B cell (primary cell): ENCODE measurements around the gene CALHM4. TPM values are rescaled to one million over a fixed set of nuclear protein-coding genes. Genes with fewer than 3 reads are reported as not detected.

Experiments used
- ATAC-seq: fragments of 200-7000 bp; cut with Tn5 transposase; one replicate; pipeline ENCODE4 v1.10.0; 2021; ENCODE audit warnings: low read depth, mild to moderate bottlenecking, moderate number of reproducible peaks, moderate library complexity
- CTCF ChIA-PET: fragments of 350-600 bp; sonication (Branson Sonifier 250); formaldehyde crosslinking; loops from one replicate; lab custom pipeline; 2021; ENCODE audit warnings: antibody characterized with exemption, inconsistent platforms; lab: Charles Lee
- POLR2A ChIA-PET: fragments of 350-600 bp; sonication (Branson Sonifier 250); formaldehyde crosslinking; loops from one replicate; lab custom pipeline; 2021; ENCODE audit warnings: antibody characterized with exemption; lab: Charles Lee
- DNase-seq: peaks from one replicate; pipeline ENCODE4 v3.0.0; 2013
- H2AFZ ChIP-seq: 2 replicates; pipeline ENCODE4 v1.6.1; 2012; ENCODE audit warnings: mild to moderate bottlenecking, low read depth, low read length; ENCODE audit not compliant: insufficient read depth, poor library complexity, severe bottlenecking
- H3K27ac ChIP-seq, 2 donors: 1 replicate in 1 of 2; 2 replicates in 1 of 2; pipeline ENCODE4 v1.5.1; 2012 to 2013; ENCODE audit warnings: low read length in 2 of 2, mild to moderate bottlenecking in 2 of 2, moderate library complexity in 1 of 2
- H3K27me3 ChIP-seq, 4 experiments: fragments of 200-600 bp in 1 of 4; sonication (generic) in 1 of 4; replicated peaks in 1 of 4; 1 replicate in 2 of 4; 2 replicates in 2 of 4; pipeline versions ENCODE4 v1.6.1 to v1.7.0; 2013 to 2016; ENCODE audit warnings: low read length in 3 of 4, mild to moderate bottlenecking in 2 of 4, mixed read lengths in 1 of 4, moderate library complexity in 1 of 4; ENCODE audit not compliant: insufficient read depth in 4 of 4, control insufficient read depth in 3 of 4; ENCODE audit errors: control extremely low read depth in 1 of 4
- H3K36me3 ChIP-seq, 2 experiments: replicated peaks in 1 of 2; 1 replicate in 1 of 2; 2 replicates in 1 of 2; pipeline versions ENCODE4 v1.6.1 to v1.7.1; 2013; ENCODE audit warnings: low read length in 1 of 2; ENCODE audit not compliant: insufficient read depth in 2 of 2, control insufficient read depth in 1 of 2; ENCODE audit errors: control extremely low read depth in 1 of 2, extremely low read depth in 1 of 2
- H3K4me1 ChIP-seq, 2 donors: fragments of 200-600 bp in 1 of 2; sonication (generic) in 1 of 2; 1 replicate in 1 of 2; 2 replicates in 1 of 2; pipeline versions ENCODE4 v1.5.1 to v1.6.1; 2013 to 2017; ENCODE audit warnings: low read length in 2 of 2; ENCODE audit not compliant: control insufficient read depth in 2 of 2, insufficient read depth in 2 of 2
- H3K4me2 ChIP-seq: replicated peaks from 2 replicates; pipeline ENCODE3; 2012; ENCODE audit warnings: mild to moderate bottlenecking, low read depth, low read length; ENCODE audit not compliant: poor library complexity, severe bottlenecking
- H3K4me3 ChIP-seq, 5 experiments: fragments of 200-600 bp in 1 of 5; sonication (generic) in 1 of 5; 1 replicate in 3 of 5; 2 replicates in 2 of 5; pipeline versions ENCODE4 v1.5.1 to v1.7.0; 2011 to 2016; ENCODE audit warnings: low read length in 4 of 5, mild to moderate bottlenecking in 4 of 5, low read depth in 2 of 5, control low read depth in 1 of 5, moderate library complexity in 1 of 5; ENCODE audit not compliant: insufficient read depth in 1 of 5; ENCODE audit errors: control extremely low read depth in 1 of 5, extremely low read depth in 1 of 5
- H3K79me2 ChIP-seq: fragments of 200-600 bp; sonication (generic); one replicate; pipeline ENCODE4 v1.6.0; 2016; ENCODE audit warnings: low read length; ENCODE audit not compliant: control insufficient read depth, insufficient read depth
- H3K9ac ChIP-seq: fragments of 200-600 bp; sonication (generic); 2 replicates; pipeline ENCODE4 v1.6.1; 2017; ENCODE audit warnings: mild to moderate bottlenecking, low read length, moderate library complexity
- H3K9me3 ChIP-seq, 3 donors: one replicate each; pipeline versions ENCODE4 v1.6.1 to v1.7.1; 2013; ENCODE audit warnings: low read length in 2 of 3; ENCODE audit not compliant: control insufficient read depth in 2 of 3, insufficient read depth in 1 of 3; ENCODE audit errors: control extremely low read depth in 1 of 3
- H4K20me1 ChIP-seq: 2 replicates; pipeline ENCODE4 v1.6.0; 2012; ENCODE audit warnings: mild to moderate bottlenecking, low read length; ENCODE audit not compliant: insufficient read depth, control insufficient read depth, poor library complexity, severe bottlenecking
- H3K27ac Mint-ChIP-seq: one replicate; pipeline ENCODE4 v1.8.0; 2021; ENCODE audit warnings: mixed read lengths
- H3K27me3 Mint-ChIP-seq: one replicate; pipeline ENCODE4 v1.8.0; 2021; ENCODE audit warnings: mixed read lengths
- H3K4me1 Mint-ChIP-seq: one replicate; pipeline ENCODE4 v1.8.0; 2021; ENCODE audit warnings: mixed read lengths
- H3K4me3 Mint-ChIP-seq: one replicate; pipeline ENCODE4 v1.8.0; 2021; ENCODE audit warnings: mixed read lengths
- H3K9me3 Mint-ChIP-seq: one replicate; pipeline ENCODE4 v1.8.0; 2022; ENCODE audit warnings: mixed read lengths; ENCODE audit not compliant: insufficient read depth
- EZH2 ChIP-seq: IDR thresholded peaks from 2 replicates; pipeline ENCODE4 v1.6.1; 2012; ENCODE audit warnings: borderline replicate concordance, low read depth, mild to moderate bottlenecking, moderate library complexity, low read length; ENCODE audit not compliant: insufficient read depth, poor library complexity, severe bottlenecking
- WGBS: methylation state at CpG from one replicate; pipeline ENCODE4 v1.1.5; 2013; ENCODE audit warnings: missing lambda C conversion rate; ENCODE audit not compliant: insufficient coverage; 5-methylcytosine and 5-hydroxymethylcytosine counted together
- intact Hi-C: fragments of 100-400 bp; cut with micrococcal nuclease; formaldehyde crosslinking; loops from one replicate; pipeline ENCODE4 v1.10.0; 2022
- polyA plus RNA-seq: library from polyadenylated mRNA; depleted of rRNA; stranded (reverse); fragments of >200 nt; gene quantifications from 2 replicates; pipeline ENCODE4 v1.2.3, GENCODE V29; 2012
- total RNA-seq, 2 donors: library from RNA; stranded (reverse); fragments of 120-200 nt in 1 of 2; gene quantifications; 1 replicate in 1 of 2; 2 replicates in 1 of 2; pipeline versions ENCODE4 v1.2.3 to v1.2.4, GENCODE V29; 2013 to 2022
- TF ChIP-seq, protein P1 (sequence below): fragments of 200-600 bp; IDR thresholded peaks from one replicate; pipeline ENCODE4 v1.8.0; 2022; ENCODE audit warnings: antibody characterized with exemption, mild to moderate bottlenecking

CALHM4 gene
- total and polyA plus RNA-seq, 2 donors (not counting 1 experiment from before 2014, with no cell fraction given) = not detected

DNA sequence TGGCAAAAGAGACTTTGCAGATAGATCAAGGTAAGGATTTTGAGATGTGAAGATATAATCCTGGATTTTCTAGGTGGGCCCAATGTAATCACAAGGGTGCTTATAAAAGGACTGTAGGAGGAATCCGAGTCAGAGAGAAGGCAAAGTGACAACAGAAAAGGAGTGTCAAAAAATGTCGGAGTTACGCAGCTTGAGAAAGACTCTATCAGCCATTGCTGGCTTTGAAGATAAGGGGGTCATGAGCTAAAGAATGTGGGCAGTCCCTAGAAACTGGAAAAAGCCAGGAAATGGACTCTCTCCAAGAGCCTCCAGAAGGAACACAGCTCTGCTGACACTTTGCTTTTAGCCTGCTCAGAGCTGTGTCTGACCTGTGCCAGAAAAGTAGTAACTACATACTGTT, 9.1 kb downstream of the CALHM4 start:
- H3K4me2 ChIP-seq = no peak overlapping the region
- no peak overlapping the region for H3K9ac ChIP-seq

DNA sequence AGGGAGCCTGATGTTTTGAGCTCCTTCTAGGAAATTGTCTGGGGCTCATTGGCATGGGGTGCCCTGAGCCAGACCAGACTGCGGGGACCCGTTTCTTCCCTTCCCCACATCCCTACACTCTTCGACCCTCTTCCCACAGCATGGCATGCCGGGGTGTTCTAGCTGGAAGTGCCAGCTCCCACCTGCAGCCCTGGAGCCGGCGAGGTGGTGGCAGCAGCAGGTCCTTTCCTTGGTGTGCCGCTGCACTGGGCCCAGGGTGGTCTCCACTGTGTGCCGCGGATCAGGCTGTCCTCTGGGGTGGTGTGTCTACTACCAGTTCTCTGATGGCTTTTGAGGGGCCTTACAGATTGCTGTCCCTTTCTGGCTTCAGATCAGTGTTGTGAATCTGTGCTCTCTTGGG, 10.3 kb downstream of the CALHM4 start:
- H3K4me3 Mint-ChIP-seq = no peak overlapping the region
- H3K9me3 Mint-ChIP-seq = no peaks in the 10 kb centered on the region
- Histone ChIP-seq H3K9me3 (no peaks in the 10 kb centered on the region), H3K9ac (no peak overlapping the region), H3K36me3 (no peaks in the 10 kb centered on the region), H3K4me2 (no peak overlapping the region), H3K27ac (no peak overlapping the region), H2AFZ (no peak overlapping the region), H3K4me1 (peaks cover 6 to 8% of the 10 kb centered on the region in 2 donors), H4K20me1 (no peaks in the 10 kb centered on the region), H3K79me2 (no peaks in the 10 kb centered on the region), H3K27me3 (peaks cover 0 to 14% (median 9%) of the 10 kb centered on the region in 4 experiments), H3K4me3 (no peak overlapping the region)
- ChIA-PET POLR2A (no interaction called here), CTCF (interaction anchor here (1.2 to 6.0 kb wide), 13 partner anchors 8 to 451 kb away, joined by 3 to 62 read pairs (median 6); partner anchors contain the start of genes CALHM4 and RWDD1)
- TF ChIP-seq, protein P1, sequence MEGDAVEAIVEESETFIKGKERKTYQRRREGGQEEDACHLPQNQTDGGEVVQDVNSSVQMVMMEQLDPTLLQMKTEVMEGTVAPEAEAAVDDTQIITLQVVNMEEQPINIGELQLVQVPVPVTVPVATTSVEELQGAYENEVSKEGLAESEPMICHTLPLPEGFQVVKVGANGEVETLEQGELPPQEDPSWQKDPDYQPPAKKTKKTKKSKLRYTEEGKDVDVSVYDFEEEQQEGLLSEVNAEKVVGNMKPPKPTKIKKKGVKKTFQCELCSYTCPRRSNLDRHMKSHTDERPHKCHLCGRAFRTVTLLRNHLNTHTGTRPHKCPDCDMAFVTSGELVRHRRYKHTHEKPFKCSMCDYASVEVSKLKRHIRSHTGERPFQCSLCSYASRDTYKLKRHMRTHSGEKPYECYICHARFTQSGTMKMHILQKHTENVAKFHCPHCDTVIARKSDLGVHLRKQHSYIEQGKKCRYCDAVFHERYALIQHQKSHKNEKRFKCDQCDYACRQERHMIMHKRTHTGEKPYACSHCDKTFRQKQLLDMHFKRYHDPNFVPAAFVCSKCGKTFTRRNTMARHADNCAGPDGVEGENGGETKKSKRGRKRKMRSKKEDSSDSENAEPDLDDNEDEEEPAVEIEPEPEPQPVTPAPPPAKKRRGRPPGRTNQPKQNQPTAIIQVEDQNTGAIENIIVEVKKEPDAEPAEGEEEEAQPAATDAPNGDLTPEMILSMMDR = no peak
- TF ChIP-seq EZH2 = no peak
- H3K27ac Mint-ChIP-seq = no peak overlapping the region
- no peak for ATAC-seq
- DNase-seq = no peak
- WGBS = 98% methylated on average over 6 of the region's 9 CpGs
- H3K4me1 Mint-ChIP-seq = peaks cover 6% of the 10 kb centered on the region
- intact Hi-C loops = loop anchor here (10.0 kb wide), 1 partner anchor 549 kb away; no protein-coding TSS in a partner anchor
- H3K27me3 Mint-ChIP-seq = peaks cover 31% of the 10 kb centered on the region

More for the DNA sequence above, 9.1 kb downstream of the CALHM4 start:
- Mint-ChIP-seq H3K27ac (no peak overlapping the region), H3K4me3 (no peak overlapping the region), H3K4me1 (peaks cover 4% of the 10 kb centered on the region), H3K27me3 (peaks cover 31% of the 10 kb centered on the region), H3K9me3 (no peaks in the 10 kb centered on the region)
- Histone ChIP-seq H3K36me3 (no peaks in the 10 kb centered on the region), H3K27me3 (peaks cover 0 to 14% (median 9%) of the 10 kb centered on the region in 4 experiments), H2AFZ (no peak overlapping the region), H3K9me3 (no peaks in the 10 kb centered on the region), H3K27ac (no peak overlapping the region), H4K20me1 (no peaks in the 10 kb centered on the region), H3K4me3 (no peak overlapping the region), H3K4me1 (peaks cover 5 to 7% of the 10 kb centered on the region in 2 donors), H3K79me2 (no peaks in the 10 kb centered on the region)
- ATAC-seq (no peak), DNase-seq (no peak)
- CTCF ChIA-PET = interaction anchor here (0.8 to 6.0 kb wide), 18 partner anchors 9 to 450 kb away, joined by 3 to 62 read pairs (median 4); partner anchors contain the start of genes CALHM4 and RWDD1
- WGBS = 93% methylated on average over 3 of the region's 3 CpGs
- intact Hi-C loops = loop anchor here (10.0 kb wide), 1 partner anchor 548 kb away; no protein-coding TSS in a partner anchor
- POLR2A ChIA-PET = interaction anchor here (0.6 kb wide), 1 partner anchor 325 kb away, joined by 4 read pairs; no protein-coding TSS in a partner anchor
- TF ChIP-seq, protein P1 = no peak
- TF ChIP-seq EZH2 = no peak
